Thyroid gland (tissue), 4 donors: ENCODE results near the gene RAB37.

Experiments
- CTCF ChIP-seq, 6 experiments: fragments of 200-600 bp in 3 of 6; fragments of 450-650 bp in 3 of 6; sonication (generic) in 3 of 6; IDR thresholded peaks; one replicate each; pipeline ENCODE4 v1.5.1; 2016 to 2019; ENCODE audit warnings: antibody characterized with exemption in 6 of 6, mild to moderate bottlenecking in 2 of 6, inconsistent platforms in 1 of 6, moderate library complexity in 1 of 6
- POLR2A ChIP-seq, 2 donors: fragments of 450-650 bp; IDR thresholded peaks; one replicate each; pipeline ENCODE4 v1.6.1; 2017; ENCODE audit warnings: antibody characterized with exemption in 2 of 2, mild to moderate bottlenecking in 2 of 2, moderate library complexity in 1 of 2

DNA sequence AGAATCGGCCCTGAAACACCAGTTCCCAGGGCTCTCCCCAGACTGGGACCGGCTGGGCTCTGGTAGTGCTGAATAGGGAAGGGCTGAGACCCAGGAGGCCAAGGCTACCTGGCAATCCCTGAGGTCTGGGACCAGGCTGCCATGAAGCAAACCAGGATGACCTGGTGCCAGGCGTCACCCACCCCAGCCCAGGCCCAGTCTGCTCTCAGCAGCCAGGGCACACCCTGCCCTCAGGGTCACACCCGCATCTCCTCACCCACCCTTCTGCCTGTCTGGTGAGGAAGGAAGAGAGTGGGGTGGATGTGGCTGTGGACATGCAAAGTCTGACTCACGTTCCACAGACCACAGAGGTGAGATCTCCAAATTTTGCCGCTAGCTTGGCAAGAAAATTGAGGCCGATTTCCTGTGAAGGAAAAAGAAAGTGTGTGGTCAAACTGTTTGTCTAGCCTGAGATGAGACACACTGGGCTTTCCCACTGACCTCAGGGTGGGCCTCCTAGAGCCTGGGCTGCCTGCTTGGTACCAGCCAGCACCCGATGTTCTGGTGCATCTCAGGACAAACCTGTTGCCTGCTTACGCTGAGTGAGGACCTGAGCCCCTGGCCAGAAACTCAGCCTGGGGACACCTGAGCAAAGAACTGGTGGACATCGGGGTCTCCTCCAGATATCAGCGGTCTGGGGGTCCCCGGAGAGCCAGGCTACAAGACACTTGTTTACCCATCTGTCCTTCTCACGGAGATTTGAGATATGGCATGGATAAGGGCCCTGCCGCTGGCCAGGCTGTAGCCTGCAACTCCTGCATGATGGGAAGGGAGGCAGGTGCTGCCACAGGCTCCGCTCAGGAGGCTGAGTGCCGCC is 6.3 kb upstream of the RAB37 start:
- TF ChIP-seq CTCF (IDR thresholded peaks at IDR 0.05) (no peak), POLR2A (IDR thresholded peaks at IDR 0.05) (no peak)
